ENCODE results near the gene TEX2.
"Not testable (repeated sequence)": the region's sequence is repeated elsewhere in the genome, so short reads cannot be mapped to it uniquely, and the experiment has no call there.

The TEX2 gene

DNA sequence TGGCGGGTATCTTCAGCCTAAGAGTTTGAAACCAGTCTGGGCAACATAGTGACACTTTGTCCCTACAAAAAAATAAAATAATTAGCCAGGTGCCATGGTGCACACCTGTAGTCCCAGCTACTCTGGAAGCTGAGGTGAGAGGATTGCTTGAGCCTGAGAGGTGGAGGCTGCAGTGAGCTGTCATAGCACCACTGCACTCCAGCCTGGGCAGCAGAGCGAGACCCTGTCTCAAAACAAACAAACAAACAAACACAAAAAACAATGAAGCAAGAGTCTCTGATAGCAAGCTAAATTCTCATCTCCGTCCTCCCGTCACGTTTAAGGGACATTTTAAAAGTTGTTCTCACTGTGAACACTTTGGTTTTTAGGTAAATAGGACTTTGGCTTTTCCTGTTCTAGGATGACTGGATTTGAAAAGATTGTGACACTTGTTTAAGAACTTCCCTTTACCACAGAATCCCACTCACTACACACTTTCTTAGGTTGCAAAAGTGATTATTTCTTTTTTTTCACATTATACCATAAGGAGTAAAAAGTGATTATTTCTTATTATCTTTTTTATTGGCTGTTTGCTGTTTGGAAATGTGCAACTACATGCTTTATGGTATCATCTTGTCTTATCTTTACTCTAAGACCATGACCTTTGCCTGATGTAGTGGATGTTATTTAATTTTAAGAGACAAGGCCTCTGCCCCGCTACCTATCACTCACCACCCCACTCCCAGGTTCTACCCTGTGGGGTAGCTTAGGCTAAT, 128.7 kb downstream of the TEX2 start:
- no peak for DNase-seq

DNA sequence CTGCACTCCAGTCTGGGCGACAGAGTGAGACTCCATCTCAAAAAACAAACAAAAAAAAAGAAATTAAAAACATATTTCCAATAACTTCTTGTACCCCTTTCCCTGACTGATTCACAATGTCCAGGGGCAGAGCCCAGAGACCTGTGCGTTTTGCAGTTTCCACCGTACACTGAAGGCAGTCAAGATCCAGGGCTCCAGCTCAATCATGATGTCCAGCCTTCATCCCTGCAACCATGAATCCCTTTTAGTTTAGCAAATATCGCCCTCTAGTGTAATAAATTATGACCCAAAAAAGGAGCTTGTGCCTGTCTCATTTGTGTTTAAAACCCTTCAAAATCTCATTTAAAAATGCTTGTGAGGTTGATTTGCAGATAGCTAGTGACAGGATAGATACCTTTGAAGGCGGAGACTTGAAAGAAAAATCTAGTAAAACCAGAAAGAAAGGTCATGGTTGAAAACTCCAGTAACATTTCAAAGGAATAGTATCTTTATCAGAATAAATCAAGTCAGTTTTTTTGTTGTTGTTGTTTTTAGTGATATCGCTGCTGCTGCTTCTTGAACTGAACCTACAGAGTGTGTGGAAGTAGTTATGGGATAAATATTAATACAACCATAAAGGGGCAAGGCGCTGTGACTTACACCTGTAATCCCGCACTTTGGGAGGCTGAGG, 129.4 kb downstream of the TEX2 start:
- no peak for DNase-seq

DNA sequence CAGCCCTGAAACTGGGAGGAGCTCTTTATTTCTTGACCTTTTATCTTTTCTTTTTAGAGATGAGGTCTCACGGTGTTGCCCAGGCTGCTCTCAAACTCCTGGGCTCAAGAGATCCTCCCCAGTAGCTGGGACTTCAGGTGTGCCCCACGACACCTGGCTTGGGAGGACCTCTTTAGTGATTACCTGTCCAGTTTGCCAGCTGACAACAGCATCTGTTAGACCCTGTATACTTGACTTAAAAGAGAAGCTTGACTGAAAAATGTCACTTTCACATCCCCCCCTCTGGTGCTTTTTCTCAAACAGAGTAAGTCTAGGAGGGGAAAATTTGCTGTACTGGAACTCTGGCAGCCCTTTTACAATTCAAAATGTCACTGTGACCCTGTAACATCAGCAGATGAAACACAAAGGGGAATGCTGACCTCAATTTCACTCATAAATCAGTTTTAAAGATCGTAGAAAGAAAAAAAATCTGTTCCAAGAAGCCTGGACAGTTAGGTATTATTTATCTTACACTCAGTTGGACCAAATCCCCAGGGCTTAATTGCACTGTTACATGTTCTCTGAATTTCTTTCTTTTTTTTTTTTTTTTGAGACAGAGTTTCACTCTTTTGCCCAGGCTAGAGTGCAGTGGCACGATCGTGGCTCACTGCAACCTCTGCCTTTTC, 131.3 kb downstream of the TEX2 start:
- DNase-seq, result no peak

DNA sequence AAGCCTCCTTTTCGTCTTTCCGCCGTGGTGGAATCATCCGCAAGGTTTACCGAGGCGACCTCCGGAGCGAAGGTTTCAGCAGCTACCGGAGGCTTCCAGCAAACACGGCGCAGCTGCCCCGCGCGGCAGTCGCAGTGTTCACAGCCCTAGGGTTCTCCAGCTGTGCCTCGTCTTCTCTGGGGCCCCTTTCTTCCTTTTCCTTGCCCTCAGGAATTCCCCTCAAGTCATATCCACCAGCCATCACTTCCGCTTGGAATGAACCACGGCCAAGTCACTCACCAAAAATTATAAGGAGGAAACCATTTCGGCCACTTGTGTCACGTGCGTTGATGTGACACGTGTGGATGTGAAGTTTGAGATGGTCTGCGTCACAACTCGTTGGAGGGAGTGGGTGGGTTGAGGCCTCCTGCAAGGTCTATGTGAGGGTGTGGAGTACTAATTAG, 132.5 kb downstream of the TEX2 start:
- no peak for DNase-seq

DNA sequence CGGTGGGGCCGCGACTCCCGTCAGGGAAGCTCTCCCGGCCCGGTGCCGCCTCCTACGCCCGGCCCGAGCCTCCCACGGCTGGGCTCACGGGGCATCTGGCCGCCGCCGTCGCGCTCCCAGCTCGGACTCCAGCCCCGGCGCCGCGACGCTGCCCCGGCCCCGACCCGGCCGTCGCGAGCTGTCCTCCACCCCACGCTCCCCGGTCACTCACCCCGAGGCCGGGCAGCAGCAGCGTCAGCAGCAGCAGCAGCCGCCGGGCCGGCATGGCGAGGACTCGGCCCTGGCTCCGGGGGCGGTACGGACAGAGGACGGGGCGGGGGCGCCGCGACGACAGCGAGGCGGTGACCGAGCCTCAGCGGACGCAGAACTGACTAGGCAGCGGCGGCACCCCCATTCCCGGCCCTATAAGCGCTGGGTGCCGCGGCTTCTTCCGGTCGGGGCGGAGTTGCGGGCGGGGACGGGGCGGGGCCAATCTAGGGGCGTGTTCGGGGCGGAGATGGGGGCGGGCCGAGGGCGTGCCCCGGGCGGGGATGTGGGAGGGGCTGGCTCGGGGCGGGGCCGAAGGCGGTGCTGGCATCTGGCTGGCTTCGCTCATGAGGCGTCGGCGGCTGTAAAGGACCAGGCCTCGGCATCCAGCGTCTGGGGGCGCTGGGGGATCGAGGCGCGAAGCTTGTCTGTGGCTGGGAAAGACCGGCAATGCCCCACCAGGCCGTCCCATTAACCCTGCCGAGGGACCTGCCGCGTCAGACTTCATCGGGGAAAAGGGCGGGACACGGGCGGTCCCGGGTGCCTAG, 133.1 kb downstream of the TEX2 start, which contains the start of gene ERN1:
TSS of gene ERN1 (minus strand) at position 380 of the 794 bp plus-strand sequence. CDS start at position 265, 115 bp downstream.
- peak; percentile 83 for DNase-seq

DNA sequence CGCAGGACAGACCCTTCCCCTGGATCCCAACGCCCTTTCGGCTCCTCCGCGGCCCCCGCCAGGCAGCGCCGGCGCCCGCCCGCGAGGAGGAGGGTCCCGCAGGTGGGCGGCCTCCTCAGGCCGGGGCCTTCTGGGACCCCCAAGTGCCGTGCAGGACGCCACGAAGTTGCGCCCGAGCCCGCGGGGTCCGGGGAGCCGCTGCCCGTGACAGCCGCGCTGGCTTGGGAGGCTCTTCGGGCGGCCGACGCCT, 133.6 kb downstream of the TEX2 start:
- no peak for DNase-seq

DNA sequence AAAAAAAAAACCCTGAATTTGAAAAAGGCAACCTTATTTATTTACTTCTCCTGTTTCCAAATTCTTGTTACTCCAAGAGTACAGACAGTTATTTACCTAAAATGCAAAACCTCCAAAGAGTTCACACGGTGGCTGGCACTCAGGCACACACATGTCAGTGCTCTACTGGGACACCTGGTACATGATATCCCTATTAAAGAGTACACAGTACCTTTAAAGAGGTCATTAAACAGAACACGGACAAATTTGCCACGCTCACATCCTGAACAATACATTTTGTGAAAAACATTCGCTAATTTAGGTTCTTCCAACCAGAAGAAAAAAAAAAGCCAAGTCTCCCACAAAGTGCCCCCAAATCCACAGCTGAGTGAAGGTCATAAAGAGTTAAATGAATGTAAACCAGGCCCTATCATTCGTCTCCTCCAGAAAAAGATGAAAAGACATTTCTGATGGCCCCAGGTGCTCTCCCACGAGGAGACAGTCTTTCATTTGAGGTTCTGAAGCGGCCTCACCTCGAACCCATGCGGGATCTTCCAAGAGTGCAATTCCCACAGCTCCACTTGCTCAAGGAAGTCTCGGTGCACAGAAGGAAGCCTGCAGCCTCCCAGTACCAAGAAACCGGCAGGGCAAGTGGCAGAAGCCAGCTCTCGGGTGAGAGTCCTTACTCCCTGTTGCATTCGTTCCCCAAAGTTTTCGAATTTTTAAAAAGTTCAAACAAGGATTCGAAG, 134.1 kb downstream of the TEX2 start:
- no peak for DNase-seq

DNA sequence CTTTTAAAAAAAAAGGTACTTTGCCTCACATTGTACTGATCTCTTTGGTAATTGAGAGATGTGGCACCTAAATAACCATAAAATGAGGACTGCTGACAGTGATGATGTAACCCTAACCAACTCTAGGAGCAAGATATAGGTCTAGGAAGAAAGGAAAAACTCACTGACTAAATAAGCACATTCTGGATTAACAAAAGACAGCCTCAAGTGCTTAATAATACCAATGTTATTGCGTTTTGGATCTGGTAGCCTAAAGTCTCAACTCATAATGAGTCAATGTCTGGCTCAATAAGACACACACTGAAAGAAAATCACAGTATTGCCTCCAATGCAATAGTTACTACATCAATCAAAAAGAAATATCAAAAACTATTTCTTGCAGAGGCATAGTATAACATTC, 136.1 kb downstream of the TEX2 start:
- DNase-seq, result no peak

DNA sequence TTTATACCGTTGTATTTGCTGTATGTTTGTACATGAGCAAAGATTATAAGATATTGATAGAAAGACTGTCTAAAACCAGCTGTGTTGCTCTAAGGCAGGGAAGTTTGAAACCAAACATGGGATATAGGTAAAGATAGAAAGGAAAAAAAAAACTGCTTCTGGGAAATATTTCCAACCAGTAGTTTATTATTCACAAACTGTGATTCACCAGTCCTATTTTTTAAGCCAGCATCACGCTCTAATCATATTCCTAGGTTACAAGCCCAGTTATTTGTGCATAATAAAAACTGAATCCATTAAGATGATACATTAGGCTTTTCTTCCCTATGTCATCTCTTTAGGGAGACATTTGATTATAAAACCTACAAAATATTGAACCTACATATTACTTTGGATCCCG, 137.1 kb downstream of the TEX2 start:
- DNase-seq, result no peak

DNA sequence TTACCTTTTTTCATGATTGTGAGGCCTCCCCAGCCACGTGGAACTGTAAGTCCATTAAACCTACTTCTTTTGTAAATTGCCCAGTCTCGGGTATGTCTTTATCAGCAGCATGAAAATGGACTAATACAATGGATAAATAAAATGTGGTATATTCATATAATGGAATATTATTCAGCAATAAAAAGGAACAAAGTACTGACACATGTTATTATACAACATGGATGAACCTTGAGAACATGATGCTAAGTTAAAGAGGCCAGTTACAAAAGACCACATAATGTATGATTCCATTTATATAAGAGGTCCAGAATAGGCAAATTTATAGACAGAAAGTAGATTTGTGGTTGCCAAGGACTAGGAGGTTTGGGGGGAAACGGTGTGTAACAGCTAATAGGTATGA, 138.5 kb downstream of the TEX2 start:
- DNase-seq, result no peak

DNA sequence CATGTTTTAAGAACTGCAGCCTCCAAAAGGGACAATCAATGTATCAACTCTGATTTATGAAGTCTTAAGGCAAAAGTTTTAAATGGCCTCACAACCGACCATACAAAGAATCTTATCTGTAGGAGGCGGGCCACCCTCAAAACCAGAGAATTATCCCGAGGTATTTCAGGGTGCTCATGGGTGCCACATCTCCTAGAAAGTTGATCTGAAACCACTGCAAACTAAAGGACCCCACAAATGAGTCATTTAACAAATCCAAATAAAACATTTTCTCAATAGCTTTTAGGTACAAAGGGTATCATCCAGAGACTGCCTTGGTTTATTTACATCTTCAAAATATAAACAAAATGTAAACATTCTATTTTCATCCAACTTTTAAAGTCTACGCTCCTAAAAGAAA, 139.9 kb downstream of the TEX2 start:
- no peak for DNase-seq

DNA sequence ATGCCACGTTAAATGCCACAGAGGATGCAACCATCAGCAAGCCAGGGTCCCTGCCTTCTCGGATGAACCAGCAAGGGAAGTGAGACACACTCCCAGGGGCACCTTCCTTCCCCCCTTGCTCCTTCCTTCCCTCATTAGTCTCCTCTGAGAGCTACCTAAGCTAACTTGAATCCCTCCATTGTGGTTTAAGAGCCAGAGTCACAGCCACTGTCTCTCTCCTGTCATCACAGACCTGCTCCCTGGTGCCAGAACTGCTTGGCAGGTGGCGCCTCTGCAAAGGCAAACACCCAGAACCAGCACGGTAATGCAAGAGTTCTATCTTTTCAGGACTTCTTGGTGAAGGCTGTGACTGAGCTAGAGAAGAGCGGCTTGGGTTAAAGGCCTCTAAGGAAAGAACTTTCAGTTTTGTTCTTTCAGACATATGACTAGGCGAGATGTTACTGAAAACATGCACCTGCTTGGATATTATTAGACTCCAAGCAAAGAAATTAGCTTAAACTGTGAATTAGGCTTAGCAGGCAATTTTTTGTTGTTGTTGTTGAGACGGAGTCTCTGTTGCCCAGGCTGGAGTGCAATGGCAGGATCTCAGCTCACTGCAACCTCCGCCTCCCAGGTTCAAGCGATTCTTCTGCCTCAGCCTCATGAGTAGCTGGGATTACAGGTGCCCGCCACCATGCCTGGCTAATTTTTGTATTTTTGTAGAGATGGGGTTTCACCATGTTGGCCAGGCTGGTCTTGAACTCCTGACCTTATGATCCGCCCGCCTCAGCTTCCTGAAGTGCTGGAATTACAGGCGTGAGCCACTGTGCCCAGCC, 141.9 kb downstream of the TEX2 start:
- DNase-seq, result not testable (repeated sequence)

DNA sequence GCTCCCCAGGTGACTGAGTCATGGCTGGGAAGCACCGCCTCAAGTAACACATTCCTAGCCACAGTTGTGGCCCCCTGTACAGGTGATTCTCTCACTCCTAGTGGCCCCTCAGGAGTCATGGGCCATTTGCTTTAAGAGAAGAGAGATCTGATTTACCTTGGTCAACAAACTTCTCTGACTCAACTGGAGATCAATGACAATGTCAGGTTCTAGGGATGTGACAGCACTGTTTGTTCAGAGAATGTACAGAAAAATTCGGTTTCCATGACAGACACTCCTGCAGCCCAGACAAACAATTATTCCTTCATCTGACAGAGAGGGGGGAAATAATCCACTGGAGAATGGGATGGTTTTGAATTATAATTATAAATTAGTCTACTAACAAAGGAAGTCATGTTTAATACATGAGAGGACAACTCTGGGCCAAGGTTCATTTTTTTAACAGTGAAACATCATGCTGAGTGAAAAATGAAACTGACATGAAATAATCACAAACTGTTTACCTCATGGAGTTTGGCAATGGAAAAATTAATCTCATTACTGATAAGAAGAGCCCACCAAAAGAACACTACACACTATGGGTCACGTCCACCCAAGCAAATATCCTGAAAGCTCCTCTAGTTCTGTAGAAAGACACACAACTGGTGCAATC, 142.8 kb downstream of the TEX2 start:
- DNase-seq, result no peak

DNA sequence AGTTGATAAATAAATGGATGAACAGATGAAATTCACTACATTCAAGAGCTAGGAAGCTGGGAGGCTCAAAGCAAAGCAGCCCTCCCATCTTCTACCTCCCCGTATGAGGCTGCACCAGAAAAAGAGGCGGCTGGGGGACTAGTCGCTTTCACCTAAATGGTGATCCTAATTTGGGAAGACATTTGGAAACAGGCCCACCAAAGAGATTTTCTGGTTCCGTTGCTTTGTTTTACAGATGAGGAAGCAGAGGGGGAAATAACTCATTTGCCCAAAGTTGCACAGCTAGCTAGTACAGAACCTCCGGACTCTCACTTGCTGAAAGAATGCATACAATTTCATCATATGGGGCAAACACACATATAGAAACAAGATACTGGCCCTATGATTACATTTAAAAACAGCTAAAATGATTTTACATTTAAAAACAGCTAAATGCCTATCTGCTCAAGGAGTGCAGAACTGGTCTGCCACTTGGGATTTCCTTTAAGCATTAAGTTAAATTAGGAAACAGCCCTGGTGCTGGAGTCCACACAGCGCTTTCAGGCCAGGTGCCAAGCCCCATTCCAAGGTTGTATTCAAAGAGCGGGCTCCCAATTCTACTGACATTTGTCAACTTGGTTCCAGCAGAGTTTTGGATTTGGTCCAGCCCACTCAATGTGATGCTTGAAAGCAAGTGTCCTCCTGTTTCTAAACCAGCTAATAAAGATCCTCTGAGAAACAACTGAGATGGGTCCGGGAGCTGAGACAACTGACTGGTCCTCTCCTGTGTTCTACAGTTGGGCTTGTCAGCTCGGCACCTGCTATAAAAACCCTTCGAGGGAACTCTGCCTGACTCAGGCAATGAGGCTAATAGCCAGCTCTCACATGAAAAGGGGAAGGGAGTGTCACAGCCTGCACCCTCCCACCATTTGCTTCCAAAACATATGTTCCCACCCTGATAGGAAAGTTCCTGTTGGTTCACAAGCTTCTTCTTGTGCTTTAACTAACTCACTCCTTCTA, 144.8 kb downstream of the TEX2 start:
- no peak for DNase-seq

DNA sequence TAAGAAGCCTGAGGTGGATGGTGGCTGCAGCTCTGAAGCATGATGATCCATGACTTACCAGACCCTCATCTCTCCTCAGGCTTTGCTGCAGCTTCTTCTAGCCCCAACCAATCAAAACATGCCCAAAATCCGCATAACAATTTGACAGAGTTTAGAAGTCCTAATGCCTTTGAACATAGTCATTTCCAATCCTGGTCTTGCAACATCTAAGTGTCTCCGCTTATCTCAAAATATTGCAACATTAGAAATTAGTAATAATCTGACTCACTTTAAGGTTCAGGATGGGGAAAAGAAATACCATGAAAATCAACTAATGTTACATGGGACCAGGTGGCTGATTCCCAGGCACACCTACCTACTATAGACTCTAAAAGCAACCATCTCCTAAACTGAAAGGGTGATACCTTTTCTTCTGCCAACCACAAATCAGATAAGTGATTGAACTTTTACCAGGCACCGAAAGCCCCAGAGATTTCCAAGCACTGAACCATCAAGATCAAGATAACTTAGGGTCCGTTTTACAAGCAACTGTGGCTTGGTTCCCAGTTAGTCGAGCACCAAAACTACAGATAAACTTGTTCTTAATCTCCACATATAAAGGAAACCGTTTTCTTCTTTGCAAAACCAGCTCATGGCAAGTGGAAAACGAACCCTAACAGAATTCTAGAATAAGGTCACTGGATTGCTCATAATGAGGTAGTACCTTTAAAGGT, 147.1 kb downstream of the TEX2 start:
- DNase-seq, result no peak

DNA sequence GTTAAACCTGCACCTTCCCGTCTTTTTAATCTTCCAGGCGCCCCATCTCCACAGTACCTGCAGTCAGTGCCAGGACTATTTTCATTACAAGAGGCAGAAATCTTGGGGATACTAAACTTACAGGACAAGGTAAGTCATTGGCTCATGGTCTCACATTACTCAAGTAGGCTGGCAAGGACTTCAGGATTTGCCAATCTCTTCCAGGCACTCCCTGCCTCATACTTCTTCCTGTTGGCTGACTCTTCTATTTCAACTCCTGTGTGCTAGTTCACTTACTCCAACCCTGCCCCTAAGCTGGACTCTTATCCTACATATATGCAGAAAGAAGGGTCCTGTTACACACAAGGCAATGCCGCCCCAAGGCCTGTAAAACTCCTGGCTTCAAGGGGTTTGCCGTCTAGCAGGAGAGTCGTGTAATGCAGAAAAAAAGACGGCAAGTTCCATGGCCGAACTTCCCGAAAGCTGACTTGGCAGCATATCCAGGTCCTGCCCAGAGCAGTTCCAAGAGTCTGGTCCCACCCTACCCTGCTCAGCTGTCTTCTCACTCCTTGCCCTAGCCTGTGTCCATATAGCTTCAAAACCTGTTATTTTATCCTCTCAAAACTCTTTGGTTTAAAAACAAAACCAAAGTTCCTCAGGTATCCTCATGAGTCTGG, 147.9 kb downstream of the TEX2 start:
- DNase-seq, result no peak

DNA sequence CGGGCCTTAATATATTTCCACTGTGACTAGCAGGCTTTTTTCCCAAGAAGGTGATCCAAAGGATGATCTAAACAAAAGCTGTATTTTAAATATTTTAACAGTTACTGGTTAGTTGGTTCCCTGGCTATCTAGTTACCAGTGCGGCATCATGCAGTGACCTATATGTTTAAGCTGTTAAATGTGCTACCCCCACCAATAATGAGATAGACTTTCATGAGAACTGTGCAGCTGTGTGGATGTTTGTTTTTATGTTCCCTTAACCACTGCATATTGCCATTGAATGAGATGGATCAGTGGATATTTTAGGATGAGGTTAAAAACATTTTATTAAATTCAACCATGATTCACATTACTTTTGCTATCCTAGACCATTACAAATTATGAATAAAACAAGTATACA, 150.1 kb downstream of the TEX2 start:
- no peak for DNase-seq

DNA sequence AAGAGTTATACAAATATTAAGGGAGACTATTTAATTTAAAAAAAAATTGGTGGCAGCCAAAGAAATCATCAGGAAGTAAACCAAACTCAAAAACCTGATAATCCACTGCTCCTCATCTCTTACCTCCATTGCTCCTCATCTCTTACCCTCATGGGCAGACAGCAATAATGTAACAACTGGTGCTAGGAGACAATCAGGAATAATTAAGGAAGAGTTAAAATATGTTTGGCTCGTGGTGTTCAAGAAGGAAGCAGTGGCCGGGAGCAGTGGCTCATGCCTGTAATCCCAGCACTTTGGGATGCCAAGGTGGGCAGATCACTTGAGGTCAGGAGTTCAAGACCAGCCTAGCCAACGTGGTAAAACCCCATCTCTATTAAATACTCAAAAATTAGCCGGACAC, 151.2 kb downstream of the TEX2 start:
- DNase-seq, result no peak

All from NK-92 treated with Interleukin-12 subunit alpha and Interleukin-12 subunit beta, amount 100 ng/mL, for 24 hours (cell line).